ENCODE measurements around the gene DIP2B.

DNA sequence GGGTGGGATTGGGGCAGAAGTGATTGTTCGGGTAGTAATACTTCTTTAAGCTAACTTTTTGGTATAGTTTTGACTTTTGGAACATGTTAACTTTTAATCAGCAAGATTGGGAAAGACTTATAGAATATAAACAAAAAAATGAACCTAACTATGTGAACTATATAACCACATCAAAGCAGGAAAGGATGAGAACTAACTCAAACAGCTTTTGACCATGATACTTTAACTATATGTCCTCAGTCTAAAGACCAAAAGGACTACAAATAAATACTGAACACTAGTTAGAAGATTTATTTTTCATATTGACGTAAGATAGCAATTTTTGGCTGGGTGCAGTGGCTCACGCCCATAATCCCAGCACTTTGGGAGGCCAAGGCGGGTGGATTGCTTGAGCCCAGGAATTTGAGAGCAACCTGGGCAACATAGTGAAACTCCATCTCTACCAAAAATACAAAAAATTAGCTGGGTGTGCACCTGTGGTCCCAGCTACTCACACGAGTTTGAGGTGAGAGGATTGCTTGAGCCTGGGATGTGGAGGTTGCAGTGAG, 150.7 kb downstream of the DIP2B start:
- TF ChIP-seq, protein P1, sequence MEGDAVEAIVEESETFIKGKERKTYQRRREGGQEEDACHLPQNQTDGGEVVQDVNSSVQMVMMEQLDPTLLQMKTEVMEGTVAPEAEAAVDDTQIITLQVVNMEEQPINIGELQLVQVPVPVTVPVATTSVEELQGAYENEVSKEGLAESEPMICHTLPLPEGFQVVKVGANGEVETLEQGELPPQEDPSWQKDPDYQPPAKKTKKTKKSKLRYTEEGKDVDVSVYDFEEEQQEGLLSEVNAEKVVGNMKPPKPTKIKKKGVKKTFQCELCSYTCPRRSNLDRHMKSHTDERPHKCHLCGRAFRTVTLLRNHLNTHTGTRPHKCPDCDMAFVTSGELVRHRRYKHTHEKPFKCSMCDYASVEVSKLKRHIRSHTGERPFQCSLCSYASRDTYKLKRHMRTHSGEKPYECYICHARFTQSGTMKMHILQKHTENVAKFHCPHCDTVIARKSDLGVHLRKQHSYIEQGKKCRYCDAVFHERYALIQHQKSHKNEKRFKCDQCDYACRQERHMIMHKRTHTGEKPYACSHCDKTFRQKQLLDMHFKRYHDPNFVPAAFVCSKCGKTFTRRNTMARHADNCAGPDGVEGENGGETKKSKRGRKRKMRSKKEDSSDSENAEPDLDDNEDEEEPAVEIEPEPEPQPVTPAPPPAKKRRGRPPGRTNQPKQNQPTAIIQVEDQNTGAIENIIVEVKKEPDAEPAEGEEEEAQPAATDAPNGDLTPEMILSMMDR (IDR thresholded peaks at IDR 0.05 in 8 of 11, conservative IDR thresholded peaks at IDR 0.05 in 3 of 11): no peak
- TF ChIP-seq POLR2AphosphoS5 (IDR thresholded peaks at IDR 0.05) (no peak), POLR2A (IDR thresholded peaks at IDR 0.05) (no peak)

Measured in spleen (tissue), 7 donors.